PC-3 (cell line): ENCODE results near the gene SLC9A9. TPM values are rescaled to one million over a fixed set of nuclear protein-coding genes. Genes with fewer than 3 reads are reported as not detected.

ENCODE experiments used
- ATAC-seq: fragments of 200-7000 bp; cut with Tn5 transposase; 2 replicates; pipeline ENCODE4 v1.9.1; 2020; ENCODE audit warnings: mild to moderate bottlenecking, moderate library complexity
- BruUV-seq: library from RNA; stranded (reverse); fragments of 400-500 nt; replicated peaks from 2 replicates; lab custom pipeline; 2021; lab: Mats Ljungman, UMichigan
- CTCF ChIA-PET: fragments of 300-600 bp; sonication (Branson Sonifier 250); formaldehyde crosslinking; loops from one replicate; lab custom pipeline; 2022; ENCODE audit warnings: antibody characterized with exemption; lab: Charles Lee
- POLR2A ChIA-PET: fragments of 300-600 bp; sonication (Branson Sonifier 250); formaldehyde crosslinking; loops from one replicate; lab custom pipeline; 2022; ENCODE audit warnings: antibody characterized with exemption; ENCODE audit not compliant: unreplicated experiment; lab: Charles Lee
- DNase-seq: peaks from one replicate; pipeline ENCODE4 v3.0.0-alpha.2; 2015
- H2AFZ ChIP-seq: fragments of 300-600 bp; sonication (generic); 2 replicates; pipeline ENCODE4 v1.6.0; 2016; ENCODE audit warnings: antibody characterized with exemption, low read length
- H3F3A ChIP-seq: fragments of 300-600 bp; sonication (generic); one replicate; pipeline ENCODE4 v1.6.0; 2017; ENCODE audit warnings: antibody characterized with exemption, low read length, control low read depth, mild to moderate bottlenecking; ENCODE audit not compliant: unreplicated experiment
- H3K27ac ChIP-seq: fragments of 300-600 bp; sonication (generic); 2 replicates; pipeline ENCODE4 v1.5.1; 2016; ENCODE audit warnings: mild to moderate bottlenecking, low read length
- H3K27me3 ChIP-seq: fragments of 300-600 bp; sonication (generic); 2 replicates; pipeline ENCODE4 v1.6.1; 2016; ENCODE audit warnings: low read length, mixed read lengths
- H3K36me3 ChIP-seq: fragments of 300-600 bp; sonication (generic); 2 replicates; pipeline ENCODE4 v1.6.1; 2016; ENCODE audit warnings: low read depth, mixed run types, low read length, mixed read lengths
- H3K4me1 ChIP-seq: fragments of 300-600 bp; sonication (generic); 2 replicates; pipeline ENCODE4 v1.5.1; 2016; ENCODE audit warnings: low read length; ENCODE audit not compliant: insufficient read depth
- H3K4me2 ChIP-seq: fragments of 300-600 bp; sonication (generic); 2 replicates; pipeline ENCODE4 v1.6.0; 2016; ENCODE audit warnings: low read length
- H3K4me3 ChIP-seq: fragments of 300-600 bp; sonication (generic); 2 replicates; pipeline ENCODE4 v1.5.1; 2016; ENCODE audit warnings: mild to moderate bottlenecking, low read length, mixed read lengths
- H3K79me2 ChIP-seq: fragments of 300-600 bp; sonication (generic); 2 replicates; pipeline ENCODE4 v1.6.1; 2017; ENCODE audit warnings: low read length, mixed read lengths
- H3K9ac ChIP-seq: fragments of 300-600 bp; sonication (generic); 2 replicates; pipeline ENCODE4 v1.6.0; 2016; ENCODE audit warnings: mild to moderate bottlenecking, low read length
- H3K9me2 ChIP-seq: fragments of 300-600 bp; sonication (generic); replicated peaks from 2 replicates; pipeline ENCODE4 v1.6.1; 2016; ENCODE audit warnings: mixed run types, low read length, mixed read lengths
- H3K9me3 ChIP-seq: fragments of 300-600 bp; sonication (generic); 2 replicates; pipeline ENCODE4 v1.6.1; 2016; ENCODE audit warnings: low read length, mixed read lengths
- H4K20me1 ChIP-seq: fragments of 300-600 bp; sonication (generic); 2 replicates; pipeline ENCODE4 v1.6.1; 2016; ENCODE audit warnings: low read length, mixed read lengths
- CTCF ChIP-seq: fragments of 300-600 bp; sonication (generic); conservative IDR thresholded peaks from 2 replicates; pipeline ENCODE4 v1.5.1; 2017; ENCODE audit warnings: antibody characterized with exemption, low read depth, mild to moderate bottlenecking, low read length
- EZH2 ChIP-seq: fragments of 300-600 bp; sonication (generic); IDR thresholded peaks from one replicate; pipeline ENCODE4 v1.6.1; 2017; ENCODE audit warnings: antibody characterized with exemption, mild to moderate bottlenecking, low read length; ENCODE audit not compliant: unreplicated experiment
- EZH2phosphoT487 ChIP-seq: fragments of 300-600 bp; sonication (generic); IDR thresholded peaks from 2 replicates; pipeline ENCODE4 v1.6.1; 2018; ENCODE audit warnings: mild to moderate bottlenecking, antibody characterized with exemption, low read length, borderline replicate concordance
- intact Hi-C: fragments of 100-400 bp; cut with micrococcal nuclease; formaldehyde crosslinking; loops from 2 replicates; pipeline ENCODE4 v1.9.0; 2023
- total RNA-seq: library from RNA; depleted of rRNA; stranded (reverse); fragments of >200 nt; gene quantifications from 2 replicates; pipeline ENCODE4 v1.2.3, GENCODE V29; 2014

Gene SLC9A9
- total RNA-seq, 1 experiment from 2014 or later = 0.07 TPM

- BruUV-seq = no TSS peak
- Histone ChIP-seq H3K9me2 (no peaks in the 10 kb centered on the region), H3K27ac (no peak overlapping the region), H3K4me3 (no peak overlapping the region), H3F3A (no peaks in the 10 kb centered on the region), H3K27me3 (no peaks in the 10 kb centered on the region), H3K4me1 (peaks cover 15% of the 10 kb centered on the region), H4K20me1 (no peaks in the 10 kb centered on the region), H3K4me2 (no peak overlapping the region), H3K79me2 (no peaks in the 10 kb centered on the region), H3K9ac (no peak overlapping the region), H3K36me3 (no peaks in the 10 kb centered on the region), H3K9me3 (no peaks in the 10 kb centered on the region), H2AFZ (no peak overlapping the region)
- intact Hi-C loops = no loop called here
- no peak for DNase-seq
- no peak for TF ChIP-seq EZH2
- no peak for TF ChIP-seq EZH2phosphoT487
- no peak for TF ChIP-seq CTCF
- ChIA-PET CTCF (no interaction called here), POLR2A (interaction anchor here (0.6 kb wide), 1 partner anchor 205 kb away, joined by 3 read pairs; no protein-coding TSS in a partner anchor)
- no peak for ATAC-seq
Observed at GRCh38 chr3:143362115-143362991, 485.9 kb downstream of the SLC9A9 start.

- BruUV-seq = no TSS peak
- intact Hi-C loops = no loop called here
- ChIA-PET POLR2A (no interaction called here), CTCF (no interaction called here)
- Histone ChIP-seq H3K79me2 (no peaks in the 10 kb centered on the region), H3K4me1 (peaks cover 15% of the 10 kb centered on the region), H3K4me3 (no peak overlapping the region), H3K9ac (no peak overlapping the region), H4K20me1 (no peaks in the 10 kb centered on the region), H3K36me3 (no peaks in the 10 kb centered on the region), H3K9me2 (no peaks in the 10 kb centered on the region), H3F3A (no peaks in the 10 kb centered on the region), H3K4me2 (no peak overlapping the region), H3K27ac (no peak overlapping the region), H2AFZ (no peak overlapping the region), H3K27me3 (no peaks in the 10 kb centered on the region), H3K9me3 (no peaks in the 10 kb centered on the region)
- TF ChIP-seq EZH2phosphoT487 (no peak), EZH2 (no peak), CTCF (no peak)
- no peak for DNase-seq
- ATAC-seq = no peak
Observed at GRCh38 chr3:143361589-143361988, 486.7 kb downstream of the SLC9A9 start.

GRCh38 chr3:143360244-143360643 lies 488.0 kb downstream of the SLC9A9 start:
- H2AFZ ChIP-seq = no peak overlapping the region
- no peak overlapping the region for H3K4me2 ChIP-seq
- no peaks in the 10 kb centered on the region for H3K9me3 ChIP-seq
- no peaks in the 10 kb centered on the region for H3K79me2 ChIP-seq
- no peak overlapping the region for H3K27ac ChIP-seq
- no peak for ATAC-seq
- no TSS peak for BruUV-seq
- intact Hi-C loops = no loop called here
- H3K27me3 ChIP-seq = no peaks in the 10 kb centered on the region
- TF ChIP-seq EZH2phosphoT487 (no peak), CTCF (no peak), EZH2 (no peak)
- H3F3A ChIP-seq = no peaks in the 10 kb centered on the region
- POLR2A ChIA-PET = no interaction called here
- no peak for DNase-seq
- H3K4me1 ChIP-seq = peaks cover 15% of the 10 kb centered on the region
- H3K9ac ChIP-seq = no peak overlapping the region
- no peaks in the 10 kb centered on the region for H4K20me1 ChIP-seq
- CTCF ChIA-PET = no interaction called here
- H3K36me3 ChIP-seq = no peaks in the 10 kb centered on the region
- H3K9me2 ChIP-seq = no peaks in the 10 kb centered on the region
- no peak overlapping the region for H3K4me3 ChIP-seq
